NK-92 (cell line): ENCODE measurements around the gene CRHR1.
"Not testable (repeated sequence)": the region's sequence is repeated elsewhere in the genome, so short reads cannot be mapped to it uniquely, and the experiment has no call there.

Experiments
- DNase-seq: peaks from one replicate; lab custom pipeline; 2025; ENCODE audit not compliant: unreplicated experiment; lab: John Stamatoyannopoulos, UW

The CRHR1 gene

DNA sequence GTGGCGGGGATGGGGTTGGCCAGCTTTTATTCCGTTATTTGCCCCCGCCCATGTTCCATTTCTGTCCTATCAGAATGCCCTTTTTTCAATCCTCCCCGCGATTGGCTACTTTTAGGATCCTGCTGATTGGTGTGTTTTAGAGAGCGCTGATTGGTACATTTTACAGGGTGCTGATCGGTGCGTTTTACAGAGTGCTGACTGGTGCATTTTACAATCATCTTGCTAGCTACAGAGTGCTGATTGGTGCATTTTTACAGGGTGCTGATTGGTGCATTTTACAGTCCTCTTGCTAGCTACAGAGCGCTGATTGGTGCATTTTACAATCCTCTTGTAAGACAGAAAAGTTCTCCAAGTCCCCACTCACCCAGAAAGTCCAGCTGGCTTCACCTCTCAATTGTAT lies 78.0 kb downstream of the CRHR1 start:
- not testable (repeated sequence) for DNase-seq

- DNase-seq = no peak
These were observed 79.9 kb downstream of the CRHR1 start for GRCh38 chr17:45863857-45864654.

DNA sequence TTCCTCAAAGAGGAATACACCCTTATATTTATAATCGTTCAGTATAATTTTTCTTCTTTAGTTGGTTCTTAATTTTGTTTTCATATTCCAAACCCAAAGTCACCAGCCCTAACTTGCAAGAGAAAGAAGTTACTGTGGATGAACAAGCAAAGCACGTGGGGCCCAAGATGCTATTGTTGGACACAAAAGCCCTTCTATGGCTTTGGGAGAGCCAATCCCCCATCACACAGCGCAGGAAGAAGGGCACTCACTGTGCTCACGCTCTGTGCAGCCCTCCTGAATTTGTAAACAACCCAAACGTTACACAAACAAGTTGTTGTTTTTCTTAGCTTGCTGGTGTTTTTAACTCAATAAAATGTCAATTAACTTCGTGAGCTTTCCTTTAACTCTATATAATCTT lies 83.1 kb downstream of the CRHR1 start:
- no peak for DNase-seq

DNA sequence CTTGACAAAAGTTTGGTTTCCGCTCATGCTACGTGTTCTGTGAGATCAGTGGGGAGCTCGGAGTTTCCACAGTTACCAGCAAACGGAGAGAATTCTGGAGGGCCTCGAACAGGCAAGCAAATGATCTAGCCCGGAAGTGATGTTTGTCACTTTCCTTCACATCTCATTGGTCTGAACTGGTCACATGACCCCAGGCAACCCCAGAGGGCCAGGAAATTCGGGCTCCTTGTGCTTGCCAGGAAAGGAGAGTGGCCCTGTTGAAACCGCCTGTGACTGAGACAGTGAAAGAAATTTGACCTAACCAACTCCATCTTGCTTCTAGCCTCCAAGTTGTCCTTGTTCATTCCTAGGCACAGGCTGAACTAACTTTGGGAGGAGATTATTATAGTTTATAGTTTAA lies 83.6 kb downstream of the CRHR1 start:
- no peak for DNase-seq

GRCh38 chr17:45868276-45868675 lies 84.2 kb downstream of the CRHR1 start:
- DNase-seq = no peak

GRCh38 chr17:45869676-45870341 lies 85.7 kb downstream of the CRHR1 start:
- no peak for DNase-seq

- DNase-seq = no peak
These were observed 86.3 kb downstream of the CRHR1 start for GRCh38 chr17:45870342-45870974.

- DNase-seq = no peak
These were observed 87.6 kb downstream of the CRHR1 start for GRCh38 chr17:45871718-45872117.

- no peak for DNase-seq
These were observed 89.6 kb downstream of the CRHR1 start for GRCh38 chr17:45873728-45874127.

- DNase-seq = no peak
These were observed 90.0 kb downstream of the CRHR1 start for GRCh38 chr17:45874151-45874550.

GRCh38 chr17:45876539-45876938 lies 92.4 kb downstream of the CRHR1 start:
- no peak for DNase-seq

DNA sequence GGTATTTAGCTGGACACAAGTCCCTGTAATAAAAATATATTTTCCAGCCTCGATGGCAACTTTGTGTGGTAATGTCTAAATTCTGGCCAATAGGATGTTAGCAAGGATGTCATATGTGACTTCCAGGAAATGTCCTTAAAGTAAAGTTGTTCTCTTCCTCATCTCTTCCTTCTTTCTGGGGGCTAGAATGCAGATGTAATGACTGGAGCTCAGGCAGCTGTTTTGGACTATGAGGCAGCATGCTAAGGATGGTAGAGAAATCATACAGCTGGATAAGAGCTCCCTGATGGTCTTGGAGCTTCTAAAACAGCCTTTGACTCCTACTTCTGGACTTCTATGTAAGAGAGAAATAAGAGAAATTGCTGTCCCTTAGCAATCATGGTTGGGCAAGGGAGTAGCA lies 93.3 kb downstream of the CRHR1 start:
- DNase-seq = no peak

DNA sequence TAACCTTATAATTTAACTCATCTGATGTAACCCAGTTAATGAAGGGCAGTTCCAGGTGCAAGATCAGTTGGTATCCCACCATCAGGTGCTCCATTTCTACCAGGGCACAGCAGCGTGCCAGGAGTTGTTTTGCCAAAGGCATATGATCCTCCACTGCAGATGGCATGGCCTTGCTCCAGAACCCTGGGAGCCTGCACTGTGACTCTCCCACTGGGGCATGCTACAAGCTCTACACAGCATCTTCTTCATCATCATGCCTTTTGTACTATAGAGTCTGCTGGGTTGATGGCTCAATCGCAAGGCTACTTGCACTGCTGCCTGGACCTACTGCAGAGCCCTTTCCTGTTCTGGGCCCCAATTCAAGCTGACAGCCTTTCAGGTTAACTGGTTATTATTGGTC lies 98.9 kb downstream of the CRHR1 start:
- no peak for DNase-seq
